GM12892 (cell line): ENCODE measurements around the gene SLC7A4.
"Not testable (repeated sequence)": the region's sequence is repeated elsewhere in the genome, so short reads cannot be mapped to it uniquely, and the experiment has no call there.

Experiments
- DNase-seq: peaks from one replicate; pipeline ENCODE4 v3.0.0; 2011; ENCODE audit not compliant: insufficient read length
- FAIRE-seq: peaks from 2 replicates; lab custom pipeline; 2011; peaks lifted over from hg19 to GRCh38; lab: Jason Lieb, UNC
- POLR2A ChIP-seq: IDR thresholded peaks from 2 replicates; pipeline ENCODE4 v1.6.1; 2011; ENCODE audit warnings: low read depth, low read length, control low read depth
- POLR2AphosphoS5 ChIP-seq: IDR thresholded peaks from 2 replicates; pipeline ENCODE4 v1.6.1; 2011; ENCODE audit warnings: low read depth, low read length, control low read depth
- TAF1 ChIP-seq: IDR thresholded peaks from 2 replicates; pipeline ENCODE4 v1.6.1; 2011; ENCODE audit warnings: low read depth, mild to moderate bottlenecking, control low read depth, low read length, borderline replicate concordance

Gene SLC7A4

DNA sequence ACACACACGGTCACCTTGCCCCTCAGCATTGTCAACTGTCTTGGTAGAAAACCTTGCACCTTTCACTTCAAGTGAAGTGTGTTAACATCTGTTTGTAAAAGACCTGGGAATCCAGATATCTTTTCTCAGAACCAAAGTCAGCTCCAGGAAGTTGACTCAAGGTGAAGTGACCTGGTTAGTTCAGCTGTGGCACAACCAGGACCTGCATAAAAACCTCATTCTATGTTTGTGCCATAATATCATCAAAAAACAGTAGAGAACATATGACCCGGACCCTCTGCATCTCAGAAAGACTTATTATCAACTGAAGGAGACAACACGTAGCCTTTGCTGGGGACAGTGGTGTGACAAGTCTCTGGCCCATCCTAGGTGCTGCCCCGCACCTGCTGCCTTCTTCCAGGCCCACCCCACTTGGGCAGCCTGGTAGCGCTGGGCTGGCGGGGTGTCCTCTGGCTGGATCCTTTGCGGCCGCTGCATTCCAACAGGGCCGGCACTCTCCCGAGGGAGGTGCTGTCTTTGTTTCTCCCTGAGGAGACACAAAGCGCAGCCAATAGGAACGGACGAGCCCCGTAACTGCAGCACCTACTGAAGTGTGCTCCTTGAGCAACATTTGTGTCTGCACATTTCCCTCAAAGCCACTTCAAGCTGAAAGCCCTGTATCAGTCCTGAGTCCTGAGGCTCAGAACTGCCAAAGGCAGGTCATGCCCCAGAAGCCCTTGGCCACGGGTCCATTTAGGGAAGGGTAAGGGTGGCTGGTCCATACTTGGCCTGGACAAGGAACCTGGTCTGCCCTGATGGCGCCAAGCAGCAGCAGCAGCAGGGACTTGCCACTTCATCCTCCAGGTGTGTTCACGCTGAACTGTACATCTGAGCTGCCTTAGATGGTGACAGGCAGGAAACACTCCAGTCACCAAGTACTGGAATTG is 38.6 kb upstream of the SLC7A4 start:
- no peak for DNase-seq
- no peak for FAIRE-seq
- TF ChIP-seq POLR2A (no peak), TAF1 (no peak)

DNA sequence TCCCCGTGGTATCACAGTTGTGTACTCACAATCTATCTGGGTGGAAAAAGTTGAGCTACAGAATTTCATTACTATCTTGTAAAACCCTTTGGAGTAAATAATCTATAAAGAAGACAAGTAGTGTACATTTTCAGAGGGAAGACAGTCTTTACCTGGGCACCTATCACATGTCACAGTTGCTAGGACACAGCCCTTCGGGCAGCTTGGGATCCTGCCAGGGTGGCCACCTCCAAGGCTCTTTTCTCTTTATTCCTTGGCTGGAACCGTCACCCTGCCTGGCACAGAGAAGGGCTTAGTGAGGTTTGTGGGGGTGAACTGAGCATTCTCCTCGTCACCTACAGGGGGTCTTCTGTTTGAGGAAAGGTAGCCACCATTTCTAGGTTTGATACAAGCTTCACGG is 37.0 kb upstream of the SLC7A4 start:
- no peak for DNase-seq
- FAIRE-seq = no peak
- no peak for TF ChIP-seq POLR2AphosphoS5
- TF ChIP-seq TAF1 = no peak
- TF ChIP-seq POLR2A = no peak

DNA sequence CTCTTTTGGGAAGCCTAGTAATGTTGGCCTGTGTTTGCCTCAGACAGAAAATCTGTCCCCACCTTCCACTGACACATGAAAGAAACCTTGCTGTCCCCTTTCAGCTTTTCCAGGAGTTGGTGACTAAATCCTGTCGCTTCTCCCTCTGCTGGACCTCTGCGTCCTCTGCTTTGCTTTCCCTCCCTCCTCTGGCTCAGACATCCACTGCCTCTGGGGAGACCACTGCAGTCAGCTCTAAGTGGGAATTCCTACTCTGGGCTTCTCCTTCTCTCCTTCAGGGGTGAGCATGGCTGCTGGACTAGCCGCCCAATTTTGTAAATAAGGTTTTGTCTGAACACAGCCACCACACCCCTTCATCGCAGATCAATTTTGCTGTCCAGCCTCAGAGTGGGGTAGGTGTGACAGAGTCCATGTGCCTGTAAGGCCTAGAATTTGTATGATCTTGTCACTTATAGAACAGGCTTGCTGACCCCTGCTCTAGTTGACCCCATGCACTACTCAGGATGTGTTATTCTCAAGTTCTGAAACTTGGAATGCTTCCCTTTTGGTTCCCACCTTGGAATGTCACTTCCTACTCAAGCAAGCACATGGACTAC is 36.4 kb upstream of the SLC7A4 start:
- no peak for DNase-seq
- TF ChIP-seq POLR2A = no peak
- TF ChIP-seq POLR2AphosphoS5 = no peak
- no peak for TF ChIP-seq TAF1
- no peak for FAIRE-seq

DNA sequence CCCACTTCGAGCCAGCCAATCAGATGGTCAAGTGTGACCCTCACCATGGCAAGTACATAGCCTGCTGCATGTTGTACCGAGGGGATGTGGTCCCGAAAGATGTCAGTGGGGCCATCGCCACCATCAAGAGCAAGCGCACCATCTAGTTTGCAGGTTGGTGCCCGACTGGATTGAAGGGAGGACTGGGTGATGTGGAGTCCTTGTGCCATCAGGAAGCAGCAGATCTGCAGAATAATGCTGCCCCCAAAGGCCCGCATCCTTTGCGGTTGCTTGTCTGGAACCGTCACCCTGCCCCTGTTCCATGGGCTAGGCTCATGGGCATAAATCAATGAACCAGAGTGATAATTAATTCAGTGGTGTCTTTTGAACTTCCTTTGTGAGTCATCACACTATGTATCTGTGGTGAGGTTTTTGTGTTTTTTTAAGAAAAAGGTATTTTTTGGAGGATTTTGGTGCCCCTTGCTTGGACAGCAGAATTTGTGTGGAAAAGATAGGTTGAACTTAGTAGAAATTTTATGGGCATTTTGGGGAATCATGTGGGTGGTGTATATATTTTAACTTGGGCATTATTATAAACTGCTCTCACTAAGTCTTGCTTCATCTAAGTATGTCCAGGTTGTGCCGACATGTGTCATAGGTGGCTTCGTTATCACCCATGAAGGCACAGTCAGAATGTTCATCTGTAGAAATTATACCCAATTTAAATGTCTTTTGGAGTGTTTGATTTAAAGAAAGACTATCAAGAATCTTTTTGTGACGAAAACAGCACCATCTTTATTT is 35.7 kb upstream of the SLC7A4 start:
- TF ChIP-seq TAF1 = no peak
- no peak for TF ChIP-seq POLR2AphosphoS5
- TF ChIP-seq POLR2A = no peak
- DNase-seq (no peak), FAIRE-seq (no peak)

DNA sequence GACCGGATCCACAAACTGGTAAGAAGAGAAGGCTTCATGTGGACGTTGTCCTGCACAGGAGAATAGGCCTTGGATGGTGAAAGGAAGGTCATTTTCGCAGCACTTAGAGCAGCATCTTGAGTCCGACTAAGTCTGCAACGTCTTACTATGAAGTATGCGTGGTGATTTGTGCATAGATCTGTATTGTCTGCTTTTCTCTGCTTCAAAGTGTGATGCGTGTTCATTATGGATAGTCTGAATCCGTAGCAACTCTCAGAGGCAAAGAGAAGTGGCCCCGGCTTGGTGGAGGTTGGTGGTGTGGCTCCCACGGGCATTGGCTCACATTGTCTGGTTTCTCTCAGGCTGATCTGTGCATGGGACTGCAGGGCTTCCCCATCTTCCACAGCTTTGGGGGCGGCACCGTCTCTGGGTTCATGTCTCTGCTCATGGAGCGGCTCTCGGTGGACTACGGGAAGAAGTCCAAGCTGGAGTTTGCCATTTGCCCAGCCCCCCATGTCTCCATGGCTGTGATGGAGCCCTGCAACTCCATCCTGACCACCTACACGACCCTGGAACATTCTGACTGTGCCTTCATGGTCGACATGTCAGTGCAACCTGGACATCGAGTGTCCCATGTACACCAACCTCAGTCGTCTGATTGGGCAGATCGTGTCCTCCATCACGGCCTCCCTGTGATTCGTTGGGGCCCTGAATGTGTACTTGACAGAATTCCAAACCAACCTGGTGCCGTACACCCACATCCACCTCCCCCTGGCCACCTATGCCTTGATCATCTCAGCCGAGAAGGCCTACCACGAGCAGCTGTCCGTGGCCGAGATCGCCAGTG is 34.9 kb upstream of the SLC7A4 start:
- FAIRE-seq (no peak), DNase-seq (no peak)
- TF ChIP-seq TAF1 = no peak
- no peak for TF ChIP-seq POLR2A

DNA sequence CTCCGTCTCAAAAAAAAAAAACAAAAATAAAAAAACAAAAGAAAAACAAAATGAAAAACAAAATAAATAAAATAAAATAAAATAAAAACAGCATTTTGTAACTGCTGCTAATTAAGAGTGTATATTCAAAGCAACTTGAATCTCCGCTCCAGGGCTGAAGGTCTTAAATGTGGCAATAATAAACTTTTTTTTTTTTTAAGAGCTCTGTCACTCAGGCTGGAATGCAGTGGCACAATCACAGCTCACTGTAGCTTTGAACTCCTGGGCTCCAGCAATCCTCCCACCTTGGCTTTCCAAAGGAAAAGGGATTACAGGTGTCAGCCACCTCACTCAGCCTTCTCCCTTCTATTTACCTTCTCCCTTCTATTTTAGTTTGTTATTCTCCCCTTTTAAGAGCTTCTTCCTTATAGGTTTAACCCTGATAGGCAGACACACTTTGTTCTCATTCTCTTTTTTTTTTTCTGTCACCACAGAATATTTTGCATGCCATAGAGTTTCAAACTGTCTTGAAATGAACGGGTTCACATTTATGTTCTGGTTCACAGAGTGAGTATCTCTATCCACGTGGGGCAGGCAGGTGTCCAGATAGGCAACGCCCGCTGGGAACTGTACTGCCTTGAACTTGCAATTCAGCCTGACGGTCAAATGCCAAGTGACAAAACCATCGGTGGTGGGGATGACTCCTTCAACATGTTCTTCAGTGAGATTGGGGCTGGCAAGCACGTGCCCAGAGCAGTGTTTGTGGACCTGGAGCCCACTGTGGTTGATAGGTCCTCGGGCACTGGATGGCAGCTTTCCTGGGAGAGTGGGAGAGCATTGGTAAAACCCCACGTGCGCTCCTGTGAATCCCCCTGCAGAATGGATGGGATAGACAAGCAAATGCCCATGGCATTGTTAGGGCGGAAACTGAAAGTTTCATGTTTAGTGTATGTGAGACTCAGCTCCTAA is 32.8 kb upstream of the SLC7A4 start:
- DNase-seq (no peak), FAIRE-seq (no peak)
- TF ChIP-seq TAF1 (no peak), POLR2AphosphoS5 (no peak), POLR2A (no peak)

DNA sequence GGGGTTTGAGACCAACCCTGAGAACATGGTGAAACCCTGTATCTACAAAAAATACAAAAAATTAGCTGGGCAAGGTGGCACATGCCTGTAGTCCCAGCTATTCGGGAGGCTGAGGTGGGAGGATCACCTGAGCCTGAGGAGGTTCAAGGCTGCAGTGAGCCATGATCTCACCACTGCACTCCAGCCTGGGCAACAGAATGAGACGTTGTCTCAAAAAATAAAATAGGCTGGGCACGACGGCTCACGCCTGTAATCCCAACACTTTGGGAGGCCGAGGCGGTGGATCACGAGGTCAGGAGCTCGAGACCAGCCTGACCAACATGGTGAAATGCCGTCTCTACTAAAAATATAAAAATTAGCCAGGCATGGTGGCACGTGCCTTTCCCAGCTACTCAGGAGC is 32.1 kb upstream of the SLC7A4 start:
- not testable (repeated sequence) for FAIRE-seq

DNA sequence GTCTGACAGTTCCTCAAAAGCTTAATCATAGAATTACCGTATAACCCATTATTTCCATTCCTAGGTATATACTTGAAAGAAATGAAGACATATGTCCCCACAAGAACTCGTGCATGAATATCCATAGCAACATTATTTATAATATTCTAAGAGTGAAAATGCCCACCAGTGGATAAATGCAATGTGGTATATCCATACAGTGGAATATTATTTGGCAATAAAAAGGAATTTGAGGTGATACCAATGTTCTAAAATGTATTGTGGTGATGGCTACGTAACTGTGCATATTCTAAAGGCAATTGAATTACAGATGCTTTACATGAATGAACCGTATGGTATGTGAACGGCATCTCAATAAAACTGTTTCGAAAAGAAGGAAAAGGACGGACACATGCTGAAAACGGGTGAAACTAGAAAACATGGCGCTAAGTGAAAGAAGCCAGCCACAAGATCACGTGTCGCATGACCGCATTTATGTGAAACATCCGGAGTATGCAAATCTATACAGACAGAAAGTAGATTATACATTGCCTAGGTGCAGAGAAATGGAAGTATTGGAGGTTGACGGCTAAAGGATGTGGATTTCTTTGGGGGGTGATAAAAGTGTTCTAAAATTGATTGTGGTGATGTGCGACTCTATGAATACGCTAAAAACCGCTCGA is 29.4 kb upstream of the SLC7A4 start:
- not testable (repeated sequence) for DNase-seq, FAIRE-seq

More for the DNA sequence above, 32.1 kb upstream of the SLC7A4 start:
- DNase-seq = not testable (repeated sequence)

DNA sequence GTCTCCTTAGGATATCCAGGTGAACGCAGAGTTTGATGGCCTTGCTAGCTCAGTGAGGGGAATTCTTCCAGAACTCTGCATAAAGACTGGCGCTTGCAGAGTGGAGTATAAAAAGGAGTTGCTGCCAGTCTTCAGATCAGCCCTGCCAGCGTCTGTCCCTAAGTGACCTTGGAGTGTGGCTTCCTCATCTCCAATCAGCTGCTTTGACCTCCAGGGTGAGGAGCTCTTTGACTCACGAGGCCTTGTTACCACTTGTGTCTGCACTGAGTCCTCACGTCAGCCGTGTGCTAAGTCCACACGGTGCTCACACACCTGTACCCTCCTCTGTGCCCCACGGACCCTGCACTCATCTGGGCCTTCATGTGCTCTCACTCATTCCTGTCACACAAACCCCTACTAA is 28.0 kb upstream of the SLC7A4 start:
- FAIRE-seq, DNase-seq: not testable (repeated sequence)

DNA sequence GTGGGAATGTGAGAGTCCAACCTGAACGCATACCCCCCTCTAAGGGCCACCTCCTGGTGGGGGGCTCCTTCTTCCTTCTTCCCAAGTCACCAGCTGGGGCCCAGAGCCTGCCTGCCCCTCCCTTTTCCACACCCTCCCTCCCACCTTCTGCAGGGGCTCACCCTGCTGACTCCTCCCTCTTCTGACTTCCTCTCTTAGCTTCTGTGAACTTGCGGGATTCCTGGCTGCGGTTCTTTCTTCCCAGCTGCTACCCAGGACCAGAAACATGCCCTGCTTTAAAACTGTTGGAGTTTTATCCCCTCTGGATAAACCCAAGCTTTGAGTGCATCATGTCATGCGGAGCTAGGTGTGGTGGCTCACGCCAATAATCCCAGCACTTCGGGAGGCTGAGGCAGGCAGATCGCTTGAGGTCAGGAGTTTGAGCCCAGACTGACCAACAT is 23.5 kb upstream of the SLC7A4 start:
- TF ChIP-seq POLR2A (no peak), TAF1 (no peak), POLR2AphosphoS5 (no peak)
- DNase-seq (no peak), FAIRE-seq (no peak)

DNA sequence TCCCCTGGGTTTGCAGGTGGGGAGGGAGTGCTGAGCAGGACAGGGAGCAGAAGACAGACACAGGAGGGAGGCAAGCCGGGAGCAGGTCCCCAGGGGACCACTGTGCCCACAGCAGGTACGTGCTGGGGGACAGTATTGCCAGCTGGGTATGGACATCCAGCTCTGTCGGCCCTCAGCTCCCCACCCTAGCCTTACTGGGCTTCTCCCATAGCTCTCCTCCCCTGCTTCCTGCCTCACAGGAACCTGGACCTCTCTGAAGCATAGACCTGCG is 23.1 kb upstream of the SLC7A4 start:
- TF ChIP-seq POLR2A = no peak
- no peak for TF ChIP-seq POLR2AphosphoS5
- TF ChIP-seq TAF1 = no peak
- no peak for DNase-seq
- FAIRE-seq = no peak
